ENCODE results near the gene KRTAP5-2. TPM values are rescaled to one million over a fixed set of nuclear protein-coding genes. Genes with fewer than 3 reads are reported as not detected.

KRTAP5-2 gene
- total and polyA plus RNA-seq, 2 of the 8 experiments (the other 6 are each of a cell fraction or from before 2014, with no cell fraction given): not detected

- Histone ChIP-seq H3K23ac (ENCODE audit: insufficient read length) (no peak overlapping the region), H4K8ac (ENCODE audit: extremely low read depth, insufficient read depth, low read length) (0 out of 2 replicates have a peak overlapping the region, but pooled peaks have one; percentile 18), H3K4me1 (replicated peaks in 1 of 4; ENCODE audit: control insufficient read depth in 3 of 4, insufficient read depth in 4 of 4, low read length in 3 of 4) (peaks cover 2 to 13% (median 5%) of the 10 kb centered on the region in 4 experiments)
- TF ChIP-seq KDM5A (IDR thresholded peaks at IDR 0.05; ENCODE audit: low read length): no peak
- no peak for TF ChIP-seq CTCF (IDR thresholded peaks at IDR 0.05; ENCODE audit: control extremely low read depth in 1 of 3, insufficient read depth in 1 of 3, low read depth in 1 of 3, low read length in 3 of 3)
- TF ChIP-seq GTF2F1 (IDR thresholded peaks at IDR 0.05; ENCODE audit: borderline replicate concordance, low read depth, low read length): no peak
- TF ChIP-seq CREB1 (IDR thresholded peaks at IDR 0.05): no peak
- TF ChIP-seq MAFK (IDR thresholded peaks at IDR 0.05; ENCODE audit: low read depth, low read length): no peak
- no peak for TF ChIP-seq ZNF274 (IDR thresholded peaks at IDR 0.05; ENCODE audit: borderline replicate concordance, extremely low read depth, low read length)
- no peak for TF ChIP-seq CTBP2 (IDR thresholded peaks at IDR 0.05; ENCODE audit: borderline replicate concordance, insufficient read depth, insufficient read length, low read length)
Observed at GRCh38 chr11:1597331-1597993, 632 bp downstream of the KRTAP5-2 start.

More at GRCh38 chr11:1597331-1597993, 632 bp downstream of the KRTAP5-2 start:
- no peak overlapping the region; the same call in 1 of the 2 replicates for H2BK5ac ChIP-seq (ENCODE audit: low read depth, low read length)
- peak overlapping the region; percentile 4; the same call in 1 of the 2 replicates for H2BK20ac ChIP-seq (ENCODE audit: low read length)
- no peak overlapping the region for H3K9ac ChIP-seq (replicated peaks in 1 of 4; ENCODE audit: extremely low read depth in 1 of 4, low read depth in 3 of 4, low read length in 3 of 4)
- peak overlapping the region; percentile 18 for H2BK120ac ChIP-seq (replicated peaks; ENCODE audit: low read depth, low read length)
- CTCF ChIA-PET (ENCODE audit: partially characterized antibody): interaction anchor here (1.3 to 7.7 kb wide), 9 partner anchors 12 to 92 kb away, joined by 3 to 95 read pairs (median 22); partner anchors contain the start of gene KRTAP5-5
- no peaks in the 10 kb centered on the region for H3K23me2 ChIP-seq (ENCODE audit: low read depth, low read length)
- no peak overlapping the region for H3K27ac ChIP-seq (ENCODE audit: low read depth, low read length)
- no peak overlapping the region for H3K14ac ChIP-seq (ENCODE audit: insufficient read length)
- H3K4me3 ChIP-seq (ENCODE audit: extremely low read depth in 1 of 4, insufficient read depth in 2 of 4, low read depth in 3 of 4, low read length in 4 of 4): no peak overlapping the region
- peaks cover 0 to 4% (median 0%) of the 10 kb centered on the region in 4 experiments; a peak in 1 of 7 replicates for H3K27me3 ChIP-seq (replicated peaks in 1 of 4; ENCODE audit: control insufficient read depth in 3 of 4, extremely low read depth in 1 of 4, insufficient read depth in 3 of 4, low read length in 3 of 4)
- DNase-seq (ENCODE audit: low read depth in 1 of 2, low spot score in 2 of 2) (no peak), FAIRE-seq (no peak)
- H2BK15ac ChIP-seq (ENCODE audit: low read length): peak overlapping the region; percentile 20
- POLR2A ChIA-PET (ENCODE audit: partially characterized antibody): interaction anchor here (0.8 to 1.4 kb wide), 2 partner anchors 23 to 36 kb away, joined by 3 to 6 read pairs; no protein-coding TSS in a partner anchor
- no peaks in the 10 kb centered on the region for H4K20me1 ChIP-seq (replicated peaks in 1 of 2; ENCODE audit: control insufficient read depth in 1 of 2, insufficient read depth in 2 of 2, low read length in 2 of 2)
- peak overlapping the region; percentile 87; the same call in 1 of the 2 replicates for H3K18ac ChIP-seq (ENCODE audit: extremely low read depth, low read length)
- H3K4me2 ChIP-seq (ENCODE audit: insufficient read depth in 1 of 2, low read depth in 2 of 2, low read length in 2 of 2): no peak overlapping the region
- H4K5ac ChIP-seq (ENCODE audit: insufficient read length, low read depth, low read length): no peak overlapping the region
- 81% methylated on average over 10 of the region's 10 CpGs; no CpG with 5 or more reads in 1 of the 2 experiments for WGBS, 2 experiments (ENCODE audit: extremely low coverage in 1 of 2, insufficient coverage in 1 of 2, insufficient read length in 1 of 2, insufficient replicate concordance in 2 of 2, low coverage in 1 of 2, low lambda C conversion rate in 2 of 2, missing lambda C conversion rate in 1 of 2)
- H3K4ac ChIP-seq (replicated peaks; ENCODE audit: insufficient read length, low read depth, low read length): no peak overlapping the region
- H3K79me2 ChIP-seq (ENCODE audit: control insufficient read depth in 1 of 2, insufficient read depth in 2 of 2, low read length in 2 of 2): no peaks in the 10 kb centered on the region
- no peak overlapping the region for H3K56ac ChIP-seq (replicated peaks; ENCODE audit: insufficient read length, low read depth, low read length)
- peaks cover 0 to 4% of the 10 kb centered on the region in 2 experiments; a peak in 1 of 4 replicates for H3K9me3 ChIP-seq (ENCODE audit: insufficient read depth in 2 of 2, low read depth in 1 of 2, low read length in 1 of 2)
- H3K36me3 ChIP-seq (ENCODE audit: control insufficient read depth in 2 of 4, insufficient read depth in 4 of 4, low read length in 3 of 4): no peaks in the 10 kb centered on the region
- no peaks in the 10 kb centered on the region for H3K79me1 ChIP-seq (ENCODE audit: low read depth, low read length)
- H2AFZ ChIP-seq (ENCODE audit: low read length): no peak overlapping the region
- H2AK5ac ChIP-seq (ENCODE audit: low read depth, low read length): no peak overlapping the region
- H2BK12ac ChIP-seq (ENCODE audit: low read depth, low read length): peak overlapping the region; percentile 99; the same call in 1 of the 2 replicates
- H4K91ac ChIP-seq (replicated peaks; ENCODE audit: insufficient read length, low read length): peak overlapping the region; percentile 44

Data from H1 (cell line).